K562 (cell line): ENCODE results near the gene APC. TPM values are rescaled to one million over a fixed set of nuclear protein-coding genes. Genes with fewer than 3 reads are reported as not detected.

Experiments used
- CREBBP ChIP-seq: IDR thresholded peaks from one replicate; pipeline ENCODE4 v1.6.1; 2012; ENCODE audit warnings: low read depth, mild to moderate bottlenecking, control low read depth, inconsistent platforms, low read length
- FOXP1 ChIP-seq: sonication (generic); formaldehyde crosslinking; IDR thresholded peaks from 2 replicates; pipeline ENCODE4 v1.8.0; 2022; ENCODE audit warnings: mild to moderate bottlenecking, missing genetic modification reagents
- HMGN3 ChIP-seq: IDR thresholded peaks from 2 replicates; pipeline ENCODE4 v1.6.1; 2011; ENCODE audit warnings: borderline replicate concordance, low read depth, mild to moderate bottlenecking, mixed read lengths, low read length; ENCODE audit not compliant: insufficient read length; ENCODE audit errors: extremely low read depth
- KDM1A ChIP-seq, 2 experiments: fragments of 450-650 bp; IDR thresholded peaks; 2 replicates each; pipeline ENCODE4 v1.6.1; 2016; ENCODE audit warnings: mild to moderate bottlenecking in 2 of 2
- KDM2B ChIP-seq: fragments of 250-450 bp; sonication (Bioruptor Pico); IDR thresholded peaks from 2 replicates; pipeline ENCODE4 v1.8.0; 2021; ENCODE audit warnings: mild to moderate bottlenecking, moderate library complexity
- KHSRP ChIP-seq: fragments of 450-650 bp; IDR thresholded peaks from 2 replicates; pipeline ENCODE4 v1.6.1; 2017
- MAZ ChIP-seq, 2 experiments: fragments of 450-650 bp in 1 of 2; sonication (generic) in 1 of 2; formaldehyde crosslinking; IDR thresholded peaks in 1 of 2; conservative IDR thresholded peaks in 1 of 2; 2 replicates each; pipeline versions ENCODE4 v1.4.0 to v1.5.0; 2020; ENCODE audit warnings: mild to moderate bottlenecking in 1 of 2, missing genetic modification reagents in 1 of 2
- MCM7 ChIP-seq, 2 experiments: fragments of 450-650 bp; IDR thresholded peaks; 2 replicates each; pipeline ENCODE4 v1.6.1; 2016 to 2018
- MECOM ChIP-seq: fragments of 250-450 bp; sonication (Bioruptor Pico); IDR thresholded peaks from 2 replicates; pipeline ENCODE4 v1.8.0; 2022; ENCODE audit warnings: inconsistent platforms
- MEF2A ChIP-seq: IDR thresholded peaks from 2 replicates; pipeline ENCODE4 v1.6.1; 2011; ENCODE audit warnings: low read depth, mild to moderate bottlenecking, low read length, moderate library complexity; ENCODE audit not compliant: control insufficient read depth
- MIER1 ChIP-seq: fragments of 450-650 bp; IDR thresholded peaks from 2 replicates; pipeline ENCODE4 v1.6.1; 2016; ENCODE audit warnings: antibody characterized with exemption, mild to moderate bottlenecking, low read depth
- MXI1 ChIP-seq: IDR thresholded peaks from 2 replicates; pipeline ENCODE4 v1.6.1; 2011; ENCODE audit warnings: low read depth, mild to moderate bottlenecking, improper control_type of control experiment, low read length
- NFE2 ChIP-seq: IDR thresholded peaks from 2 replicates; pipeline ENCODE4 v1.6.1; 2014; ENCODE audit warnings: antibody characterized with exemption, low read depth
- TAF7 ChIP-seq: fragments of 450-650 bp; IDR thresholded peaks from 2 replicates; pipeline ENCODE4 v1.6.1; 2016; ENCODE audit warnings: missing genetic modification characterization, missing compliant biosample characterization
- U2AF2 ChIP-seq: fragments of 200-400 bp; formaldehyde crosslinking; optimal IDR thresholded peaks from 2 replicates; pipeline ENCODE3; 2017; ENCODE audit warnings: low read depth, mild to moderate bottlenecking, low read length
- XRCC4 ChIP-seq: IDR thresholded peaks from one replicate; pipeline ENCODE4 v1.6.1; 2011; ENCODE audit not compliant: insufficient read depth, insufficient read length; ENCODE audit errors: extremely low read depth
- ZFP36 ChIP-seq: fragments of 150-350 bp; IDR thresholded peaks from 2 replicates; pipeline ENCODE4 v1.6.1; 2018; ENCODE audit warnings: low read length, low read depth; ENCODE audit not compliant: partially characterized antibody
- ZNF695 ChIP-seq: fragments of 450-650 bp; formaldehyde crosslinking; IDR thresholded peaks from 2 replicates; pipeline ENCODE4 v1.4.0; 2020; ENCODE audit warnings: mild to moderate bottlenecking, moderate library complexity
- polyA plus RNA-seq, 8 experiments: library from polyadenylated mRNA; depleted of rRNA in 4 of 8; stranded (reverse) in 5 of 8; unstranded in 3 of 8; fragments of >200 nt; fragmentation: Nextera tagmentation in 2 of 8; fragmentation: Illumina TruSeq in 1 of 8; extraction: Ambion mirVana in 2 of 8; extraction: Trizol in 1 of 8; gene quantifications; 2 replicates each; pipeline versions ENCODE4 v1.2.1 to v1.2.3, GENCODE V29; 2011 to 2014; ENCODE audit warnings: inconsistent platforms in 1 of 8, missing spikeins in 1 of 8
- total RNA-seq, 7 experiments: library from RNA; depleted of rRNA in 6 of 7; stranded (reverse); fragments of >200 nt in 6 of 7; fragmentation: Illumina TruSeq in 2 of 7; extraction: Trizol in 2 of 7; gene quantifications; 2 replicates each; pipeline versions ENCODE4 v1.2.1 to v1.2.3, GENCODE V29; 2011 to 2021; ENCODE audit warnings: low replicate concordance in 1 of 7
- TF ChIP-seq, protein P1 (sequence below): sonication (generic); formaldehyde crosslinking; IDR thresholded peaks from 2 replicates; pipeline ENCODE4 v1.8.1; 2023; ENCODE audit warnings: missing genetic modification reagents, mild to moderate bottlenecking, borderline replicate concordance
- TF ChIP-seq, protein P2 (sequence below): fragments of 250-450 bp; sonication (Bioruptor Pico); IDR thresholded peaks from 2 replicates; pipeline ENCODE4 v1.8.0; 2022; ENCODE audit warnings: inconsistent platforms, mild to moderate bottlenecking, moderate library complexity, borderline replicate concordance
- TF ChIP-seq, protein P3 (sequence below): sonication (generic); formaldehyde crosslinking; IDR thresholded peaks from 2 replicates; pipeline ENCODE4 v1.8.1; 2023; ENCODE audit warnings: mild to moderate bottlenecking, missing genetic modification reagents
- TF ChIP-seq, protein P4 (sequence below): fragments of 450-650 bp; formaldehyde crosslinking; IDR thresholded peaks from 2 replicates; pipeline ENCODE4 v1.4.0; 2020; ENCODE audit warnings: mild to moderate bottlenecking

The APC gene
- total and polyA plus RNA-seq, 9 of the 15 experiments (the other 6 are each of a cell fraction or from before 2014, with no cell fraction given) = 5.7 to 29.5 (median 15.4) TPM

DNA sequence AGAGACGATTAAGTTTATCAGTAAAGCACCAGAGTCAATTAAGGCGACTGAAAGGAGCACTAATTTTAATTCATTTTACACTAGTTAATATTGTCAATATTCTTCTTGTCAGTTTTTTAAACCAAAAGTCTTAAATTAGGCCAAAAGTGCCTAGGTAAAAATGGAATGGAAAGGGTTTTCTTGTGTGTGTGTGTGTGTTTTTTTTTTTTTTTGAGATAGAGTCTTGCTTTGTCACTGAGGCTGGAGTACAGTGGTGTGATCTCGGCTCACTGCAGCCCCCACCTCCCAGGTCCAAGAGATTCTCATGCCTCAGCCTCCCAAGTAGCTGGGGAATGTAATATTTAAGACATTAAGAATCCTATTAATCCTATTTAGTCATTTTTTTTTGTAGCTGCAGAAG is 3.1 kb upstream of the APC start (continued):
- TF ChIP-seq, protein P1, sequence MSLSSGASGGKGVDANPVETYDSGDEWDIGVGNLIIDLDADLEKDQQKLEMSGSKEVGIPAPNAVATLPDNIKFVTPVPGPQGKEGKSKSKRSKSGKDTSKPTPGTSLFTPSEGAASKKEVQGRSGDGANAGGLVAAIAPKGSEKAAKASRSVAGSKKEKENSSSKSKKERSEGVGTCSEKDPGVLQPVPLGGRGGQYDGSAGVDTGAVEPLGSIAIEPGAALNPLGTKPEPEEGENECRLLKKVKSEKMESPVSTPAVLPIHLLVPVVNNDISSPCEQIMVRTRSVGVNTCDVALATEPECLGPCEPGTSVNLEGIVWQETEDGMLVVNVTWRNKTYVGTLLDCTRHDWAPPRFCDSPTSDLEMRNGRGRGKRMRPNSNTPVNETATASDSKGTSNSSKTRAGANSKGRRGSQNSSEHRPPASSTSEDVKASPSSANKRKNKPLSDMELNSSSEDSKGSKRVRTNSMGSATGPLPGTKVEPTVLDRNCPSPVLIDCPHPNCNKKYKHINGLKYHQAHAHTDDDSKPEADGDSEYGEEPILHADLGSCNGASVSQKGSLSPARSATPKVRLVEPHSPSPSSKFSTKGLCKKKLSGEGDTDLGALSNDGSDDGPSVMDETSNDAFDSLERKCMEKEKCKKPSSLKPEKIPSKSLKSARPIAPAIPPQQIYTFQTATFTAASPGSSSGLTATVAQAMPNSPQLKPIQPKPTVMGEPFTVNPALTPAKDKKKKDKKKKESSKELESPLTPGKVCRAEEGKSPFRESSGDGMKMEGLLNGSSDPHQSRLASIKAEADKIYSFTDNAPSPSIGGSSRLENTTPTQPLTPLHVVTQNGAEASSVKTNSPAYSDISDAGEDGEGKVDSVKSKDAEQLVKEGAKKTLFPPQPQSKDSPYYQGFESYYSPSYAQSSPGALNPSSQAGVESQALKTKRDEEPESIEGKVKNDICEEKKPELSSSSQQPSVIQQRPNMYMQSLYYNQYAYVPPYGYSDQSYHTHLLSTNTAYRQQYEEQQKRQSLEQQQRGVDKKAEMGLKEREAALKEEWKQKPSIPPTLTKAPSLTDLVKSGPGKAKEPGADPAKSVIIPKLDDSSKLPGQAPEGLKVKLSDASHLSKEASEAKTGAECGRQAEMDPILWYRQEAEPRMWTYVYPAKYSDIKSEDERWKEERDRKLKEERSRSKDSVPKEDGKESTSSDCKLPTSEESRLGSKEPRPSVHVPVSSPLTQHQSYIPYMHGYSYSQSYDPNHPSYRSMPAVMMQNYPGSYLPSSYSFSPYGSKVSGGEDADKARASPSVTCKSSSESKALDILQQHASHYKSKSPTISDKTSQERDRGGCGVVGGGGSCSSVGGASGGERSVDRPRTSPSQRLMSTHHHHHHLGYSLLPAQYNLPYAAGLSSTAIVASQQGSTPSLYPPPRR (CRISPR knock-in tag) = no peak
- TF ChIP-seq KDM2B (CRISPR knock-in tag) = no peak
- no peak for TF ChIP-seq MECOM (CRISPR knock-in tag)
- no peak for TF ChIP-seq ZFP36
- TF ChIP-seq U2AF2 = no peak
- no peak for TF ChIP-seq FOXP1 (CRISPR knock-in tag)
- TF ChIP-seq MAZ (CRISPR knock-in tag; conservative IDR thresholded peaks at IDR 0.05 in 1 of 2, IDR thresholded peaks at IDR 0.05 in 1 of 2) = peak in 1 of 2 experiments; percentile 24; a peak in 1 of 4 replicates
- no peak for TF ChIP-seq KHSRP
- no peak for TF ChIP-seq HMGN3
- no peak for TF ChIP-seq MIER1
- TF ChIP-seq, protein P2, sequence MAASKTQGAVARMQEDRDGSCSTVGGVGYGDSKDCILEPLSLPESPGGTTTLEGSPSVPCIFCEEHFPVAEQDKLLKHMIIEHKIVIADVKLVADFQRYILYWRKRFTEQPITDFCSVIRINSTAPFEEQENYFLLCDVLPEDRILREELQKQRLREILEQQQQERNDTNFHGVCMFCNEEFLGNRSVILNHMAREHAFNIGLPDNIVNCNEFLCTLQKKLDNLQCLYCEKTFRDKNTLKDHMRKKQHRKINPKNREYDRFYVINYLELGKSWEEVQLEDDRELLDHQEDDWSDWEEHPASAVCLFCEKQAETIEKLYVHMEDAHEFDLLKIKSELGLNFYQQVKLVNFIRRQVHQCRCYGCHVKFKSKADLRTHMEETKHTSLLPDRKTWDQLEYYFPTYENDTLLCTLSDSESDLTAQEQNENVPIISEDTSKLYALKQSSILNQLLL (CRISPR knock-in tag) = no peak
- TF ChIP-seq MCM7 (IDR thresholded peaks at IDR 0.05) = no peak
- TF ChIP-seq MEF2A = no peak
- TF ChIP-seq MXI1 = no peak
- no peak for TF ChIP-seq TAF7 (tag)
- TF ChIP-seq KDM1A (IDR thresholded peaks at IDR 0.05) = no peak
- no peak for TF ChIP-seq ZNF695
- no peak for TF ChIP-seq XRCC4
- TF ChIP-seq NFE2 = peak; percentile 47
- no peak for TF ChIP-seq CREBBP
- TF ChIP-seq, protein P3, sequence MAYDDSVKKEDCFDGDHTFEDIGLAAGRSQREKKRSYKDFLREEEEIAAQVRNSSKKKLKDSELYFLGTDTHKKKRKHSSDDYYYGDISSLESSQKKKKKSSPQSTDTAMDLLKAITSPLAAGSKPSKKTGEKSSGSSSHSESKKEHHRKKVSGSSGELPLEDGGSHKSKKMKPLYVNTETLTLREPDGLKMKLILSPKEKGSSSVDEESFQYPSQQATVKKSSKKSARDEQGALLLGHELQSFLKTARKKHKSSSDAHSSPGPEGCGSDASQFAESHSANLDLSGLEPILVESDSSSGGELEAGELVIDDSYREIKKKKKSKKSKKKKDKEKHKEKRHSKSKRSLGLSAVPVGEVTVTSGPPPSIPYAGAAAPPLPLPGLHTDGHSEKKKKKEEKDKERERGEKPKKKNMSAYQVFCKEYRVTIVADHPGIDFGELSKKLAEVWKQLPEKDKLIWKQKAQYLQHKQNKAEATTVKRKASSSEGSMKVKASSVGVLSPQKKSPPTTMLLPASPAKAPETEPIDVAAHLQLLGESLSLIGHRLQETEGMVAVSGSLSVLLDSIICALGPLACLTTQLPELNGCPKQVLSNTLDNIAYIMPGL (CRISPR knock-in tag) = no peak
- TF ChIP-seq, protein P4, sequence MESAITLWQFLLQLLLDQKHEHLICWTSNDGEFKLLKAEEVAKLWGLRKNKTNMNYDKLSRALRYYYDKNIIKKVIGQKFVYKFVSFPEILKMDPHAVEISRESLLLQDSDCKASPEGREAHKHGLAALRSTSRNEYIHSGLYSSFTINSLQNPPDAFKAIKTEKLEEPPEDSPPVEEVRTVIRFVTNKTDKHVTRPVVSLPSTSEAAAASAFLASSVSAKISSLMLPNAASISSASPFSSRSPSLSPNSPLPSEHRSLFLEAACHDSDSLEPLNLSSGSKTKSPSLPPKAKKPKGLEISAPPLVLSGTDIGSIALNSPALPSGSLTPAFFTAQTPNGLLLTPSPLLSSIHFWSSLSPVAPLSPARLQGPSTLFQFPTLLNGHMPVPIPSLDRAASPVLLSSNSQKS (CRISPR knock-in tag) = no peak
